WI38 (cell line): ENCODE data around the gene RAB7B.

Source experiments
- H3K4me3 ChIP-seq: 2 replicates; pipeline ENCODE4 v1.5.1; 2011; ENCODE audit warnings: low read depth, mild to moderate bottlenecking, control low read depth, low read length
- TF ChIP-seq, protein P1 (sequence below): IDR thresholded peaks from 2 replicates; pipeline ENCODE4 v1.5.1; 2012; ENCODE audit warnings: low read depth, mild to moderate bottlenecking, control low read depth, low read length

RAB7B gene

DNA sequence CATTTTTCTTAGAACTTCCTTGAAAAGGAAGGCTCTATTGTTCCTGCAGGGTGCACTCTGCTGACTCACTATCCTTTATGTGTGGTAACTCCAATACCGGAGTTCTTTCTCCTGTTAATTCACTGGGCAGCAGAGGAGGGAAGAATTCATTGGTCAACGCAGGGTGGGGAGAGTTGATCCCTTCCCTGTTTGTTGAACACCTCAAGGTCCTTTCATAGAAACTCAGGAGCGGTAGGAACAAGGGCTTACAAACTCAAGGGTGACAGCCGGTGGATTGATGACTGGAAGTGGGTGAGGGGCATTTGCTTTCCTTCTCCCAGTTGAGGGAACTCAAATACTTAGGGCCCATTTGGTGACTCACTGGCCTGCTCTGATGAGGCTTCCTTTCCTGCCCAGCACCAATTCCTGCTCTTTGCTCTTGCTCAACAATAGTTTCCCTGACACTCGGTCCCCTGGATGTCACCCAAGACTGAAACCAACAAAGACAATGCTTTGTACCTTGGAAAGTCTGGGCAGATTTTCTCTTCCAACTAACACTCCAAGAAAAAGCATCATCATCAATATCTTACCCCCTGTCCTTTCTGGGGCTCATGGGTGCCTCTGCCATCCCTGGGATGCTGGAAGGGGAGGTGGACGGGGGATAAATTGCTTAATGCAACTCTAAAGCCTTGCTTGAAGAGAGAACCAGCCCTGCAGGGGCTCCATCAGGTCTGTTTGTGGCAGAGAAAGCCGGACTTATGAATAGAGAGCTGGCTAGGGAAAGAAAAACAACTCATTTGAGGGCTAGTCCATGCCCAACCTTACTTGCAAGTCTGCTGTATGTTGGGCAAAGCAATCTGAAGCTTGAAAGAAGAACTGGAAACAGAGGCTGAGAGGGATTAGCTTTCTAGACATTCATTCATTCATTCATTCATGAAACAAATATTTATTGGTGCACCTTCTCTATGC is 69.2 kb downstream of the RAB7B start:
- no peak overlapping the region for H3K4me3 ChIP-seq
- TF ChIP-seq, protein P1, sequence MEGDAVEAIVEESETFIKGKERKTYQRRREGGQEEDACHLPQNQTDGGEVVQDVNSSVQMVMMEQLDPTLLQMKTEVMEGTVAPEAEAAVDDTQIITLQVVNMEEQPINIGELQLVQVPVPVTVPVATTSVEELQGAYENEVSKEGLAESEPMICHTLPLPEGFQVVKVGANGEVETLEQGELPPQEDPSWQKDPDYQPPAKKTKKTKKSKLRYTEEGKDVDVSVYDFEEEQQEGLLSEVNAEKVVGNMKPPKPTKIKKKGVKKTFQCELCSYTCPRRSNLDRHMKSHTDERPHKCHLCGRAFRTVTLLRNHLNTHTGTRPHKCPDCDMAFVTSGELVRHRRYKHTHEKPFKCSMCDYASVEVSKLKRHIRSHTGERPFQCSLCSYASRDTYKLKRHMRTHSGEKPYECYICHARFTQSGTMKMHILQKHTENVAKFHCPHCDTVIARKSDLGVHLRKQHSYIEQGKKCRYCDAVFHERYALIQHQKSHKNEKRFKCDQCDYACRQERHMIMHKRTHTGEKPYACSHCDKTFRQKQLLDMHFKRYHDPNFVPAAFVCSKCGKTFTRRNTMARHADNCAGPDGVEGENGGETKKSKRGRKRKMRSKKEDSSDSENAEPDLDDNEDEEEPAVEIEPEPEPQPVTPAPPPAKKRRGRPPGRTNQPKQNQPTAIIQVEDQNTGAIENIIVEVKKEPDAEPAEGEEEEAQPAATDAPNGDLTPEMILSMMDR = no peak

GRCh38 chr1:205932776-205933175 is 70.4 kb downstream of the RAB7B start:
- TF ChIP-seq, protein P1 = no peak
- no peak overlapping the region for H3K4me3 ChIP-seq

DNA sequence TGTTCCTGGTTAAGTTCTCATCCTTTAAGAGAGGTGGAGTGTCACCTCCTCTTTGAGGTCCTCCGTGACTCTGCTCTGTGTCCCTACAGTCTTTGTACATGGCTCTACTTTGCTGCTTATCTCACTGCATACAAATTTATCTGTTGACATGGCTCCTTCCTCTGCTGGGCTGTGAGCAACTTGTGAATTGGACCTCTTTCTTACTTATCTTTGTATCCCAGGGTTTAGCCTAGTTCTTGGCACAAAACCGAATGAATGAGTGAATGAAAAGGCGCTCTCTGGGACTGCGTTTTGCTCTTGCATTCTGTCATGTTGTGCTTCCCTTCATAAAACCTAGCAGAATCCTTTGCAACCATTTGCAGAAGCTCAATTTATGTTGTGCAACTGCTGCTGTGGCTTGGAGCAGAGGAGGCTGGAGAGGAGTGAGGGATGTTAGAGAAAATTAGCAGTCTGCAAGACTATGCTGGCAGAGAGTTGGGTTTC is 72.4 kb downstream of the RAB7B start:
- no peak overlapping the region for H3K4me3 ChIP-seq
- TF ChIP-seq, protein P1 = no peak

GRCh38 chr1:205930195-205930577 is 73.0 kb downstream of the RAB7B start:
- H3K4me3 ChIP-seq = no peak overlapping the region
- TF ChIP-seq, protein P1 = no peak

DNA sequence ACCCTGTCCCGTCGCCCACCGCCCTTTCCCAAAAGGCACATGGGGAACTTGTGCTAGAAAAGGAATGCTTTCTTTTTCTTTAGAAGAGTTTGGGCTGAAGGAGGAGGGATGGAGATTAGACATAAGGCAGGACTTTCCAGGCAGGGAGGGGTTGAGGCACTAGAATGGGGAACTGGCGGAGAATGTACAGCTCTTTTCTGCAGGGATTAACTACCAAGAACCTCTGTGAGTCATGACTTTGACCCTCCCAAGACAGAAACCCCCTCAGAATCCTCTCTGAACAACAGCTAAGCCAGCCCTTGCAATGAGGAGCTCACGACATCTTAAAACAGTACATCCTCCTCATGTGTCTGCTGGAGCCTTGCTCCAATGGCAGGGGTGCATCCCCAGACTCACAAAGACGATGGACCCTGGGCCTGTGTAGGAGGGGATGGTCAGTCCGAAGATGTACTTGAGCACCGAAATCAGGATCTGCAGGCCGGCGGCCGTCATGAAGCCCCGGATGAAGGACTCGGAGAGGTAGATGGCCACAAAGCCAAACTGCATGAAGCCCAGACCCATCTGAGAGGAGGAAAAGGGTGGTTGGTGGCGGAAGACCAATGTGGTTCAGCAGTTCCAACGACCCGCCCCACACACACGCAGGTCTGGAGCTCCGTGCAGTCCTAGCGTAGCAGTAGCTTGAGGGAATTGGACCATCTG is 73.5 kb downstream of the RAB7B start:
- TF ChIP-seq, protein P1 = no peak
- H3K4me3 ChIP-seq = no peak overlapping the region

DNA sequence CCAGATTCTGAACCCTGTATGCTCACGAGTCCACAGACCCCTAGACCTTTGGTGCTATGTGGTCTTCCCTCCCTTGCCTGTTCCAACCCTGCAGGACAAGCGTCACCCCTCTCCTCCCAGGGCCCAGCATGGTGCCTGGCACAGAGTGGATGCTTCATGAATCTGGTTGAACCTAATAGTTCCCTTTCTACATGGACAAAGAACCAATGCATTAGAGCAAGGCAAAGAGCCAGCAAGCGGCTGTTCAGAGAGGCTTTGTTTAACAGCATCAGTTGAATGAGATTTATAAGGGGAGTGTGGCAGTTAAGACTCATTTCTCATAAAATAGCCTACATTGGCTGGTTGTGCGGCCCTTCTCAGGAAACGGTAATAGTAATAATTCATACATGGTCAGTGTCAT is 74.9 kb downstream of the RAB7B start:
- TF ChIP-seq, protein P1 = no peak
- H3K4me3 ChIP-seq = no peak overlapping the region

GRCh38 chr1:205927676-205928075 is 75.5 kb downstream of the RAB7B start:
- H3K4me3 ChIP-seq = no peak overlapping the region

More at GRCh38 chr1:205927676-205928075, 75.5 kb downstream of the RAB7B start:
- TF ChIP-seq, protein P1 = no peak
